ENCODE data around the gene BCAM. TPM values are rescaled to one million over a fixed set of nuclear protein-coding genes. Genes with fewer than 3 reads are reported as not detected.

Gene BCAM
- total RNA-seq, 1 donor from 2014 or later: 355 TPM

- H3K9me3 Mint-ChIP-seq: no peaks in the 10 kb centered on the region
- H3K27ac Mint-ChIP-seq: peak overlapping the region; percentile 67
- no peak for TF ChIP-seq CTCF (IDR thresholded peaks at IDR 0.05; ENCODE audit: unreplicated experiment)
- H3K36me3 Mint-ChIP-seq: peaks cover 3% of the 10 kb centered on the region
- no peaks in the 10 kb centered on the region for H3K27me3 Mint-ChIP-seq (ENCODE audit: low read depth)
- H3K4me3 Mint-ChIP-seq: no peak overlapping the region
- H3K4me1 Mint-ChIP-seq: peaks cover 40% of the 10 kb centered on the region
- DNase-seq (ENCODE audit: low spot score in 2 of 2, unreplicated experiment in 2 of 2): no peak
Measured at GRCh38 chr19:44806291-44806690, 2.6 kb upstream of the BCAM start.

GRCh38 chr19:44807162-44807561 lies 1.7 kb upstream of the BCAM start:
- no peak for TF ChIP-seq CTCF (IDR thresholded peaks at IDR 0.05; ENCODE audit: unreplicated experiment)
- no peaks in the 10 kb centered on the region for H3K9me3 Mint-ChIP-seq
- no peak overlapping the region for H3K4me3 Mint-ChIP-seq
- peak overlapping the region; percentile 72 for H3K27ac Mint-ChIP-seq
- H3K27me3 Mint-ChIP-seq (ENCODE audit: low read depth): no peaks in the 10 kb centered on the region
- peaks cover 41% of the 10 kb centered on the region for H3K4me1 Mint-ChIP-seq
- peaks cover 3% of the 10 kb centered on the region for H3K36me3 Mint-ChIP-seq
- DNase-seq (ENCODE audit: low spot score in 2 of 2, unreplicated experiment in 2 of 2): no peak

GRCh38 chr19:44807652-44808462 lies 1.0 kb upstream of the BCAM start:
- Mint-ChIP-seq H3K36me3 (peaks cover 5% of the 10 kb centered on the region), H3K27me3 (ENCODE audit: low read depth) (no peaks in the 10 kb centered on the region), H3K27ac (peak overlapping the region; percentile 72), H3K4me3 (peak overlapping the region; percentile 69), H3K9me3 (no peaks in the 10 kb centered on the region), H3K4me1 (peaks cover 41% of the 10 kb centered on the region)
- no peak for TF ChIP-seq CTCF (IDR thresholded peaks at IDR 0.05; ENCODE audit: unreplicated experiment)
- peak in 1 of 2 experiments; percentile 46 for DNase-seq (ENCODE audit: low spot score in 2 of 2, unreplicated experiment in 2 of 2)

GRCh38 chr19:44809577-44810233 lies 802 bp downstream of the BCAM start:
- H3K9me3 Mint-ChIP-seq: no peaks in the 10 kb centered on the region
- H3K27ac Mint-ChIP-seq: peak overlapping the region; percentile 89
- peaks cover 16% of the 10 kb centered on the region for H3K36me3 Mint-ChIP-seq
- H3K4me1 Mint-ChIP-seq: peaks cover 41% of the 10 kb centered on the region
- DNase-seq (ENCODE audit: low spot score in 2 of 2, unreplicated experiment in 2 of 2): no peak
- H3K4me3 Mint-ChIP-seq: peak overlapping the region; percentile 80
- no peak for TF ChIP-seq CTCF (IDR thresholded peaks at IDR 0.05; ENCODE audit: unreplicated experiment)
- H3K27me3 Mint-ChIP-seq (ENCODE audit: low read depth): no peaks in the 10 kb centered on the region

- Mint-ChIP-seq H3K4me3 (peak overlapping the region; percentile 80), H3K4me1 (peaks cover 41% of the 10 kb centered on the region), H3K27me3 (ENCODE audit: low read depth) (no peaks in the 10 kb centered on the region), H3K36me3 (peaks cover 24% of the 10 kb centered on the region), H3K9me3 (no peaks in the 10 kb centered on the region), H3K27ac (peak overlapping the region; percentile 89)
- DNase-seq (ENCODE audit: low spot score in 2 of 2, unreplicated experiment in 2 of 2): peak in 1 of 2 experiments; percentile 46
- no peak for TF ChIP-seq CTCF (IDR thresholded peaks at IDR 0.05; ENCODE audit: unreplicated experiment)
Measured at GRCh38 chr19:44810234-44811121, 1.6 kb downstream of the BCAM start.
